ENCODE measurements around the gene TRPC4. TPM values are rescaled to one million over a fixed set of nuclear protein-coding genes. Genes with fewer than 3 reads are reported as not detected.
"Not testable (repeated sequence)": the region's sequence is repeated elsewhere in the genome, so short reads cannot be mapped to it uniquely, and the experiment has no call there.

The TRPC4 gene
- polyA plus RNA-seq, 10 donors, result 0.45 to 1.7 (median 1.1) TPM

DNA sequence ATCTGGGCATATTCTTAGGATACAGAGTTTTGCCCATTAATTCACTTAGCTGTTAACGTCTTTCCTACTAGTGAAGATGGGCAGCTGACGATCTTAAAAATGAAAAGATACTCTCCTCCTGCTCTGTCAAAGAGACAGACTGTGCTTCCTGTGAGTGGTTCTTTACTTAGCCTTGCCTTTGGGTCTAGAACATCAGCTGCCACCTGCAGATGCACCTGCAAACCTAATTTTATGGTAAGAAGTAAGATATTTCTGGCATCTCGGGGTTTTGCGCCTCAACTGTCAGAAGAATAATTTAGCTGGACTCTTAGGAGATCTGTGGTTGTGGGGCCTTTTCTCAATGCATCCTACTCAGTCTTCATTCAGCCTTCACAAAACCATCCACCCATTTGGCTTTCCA is 36.2 kb downstream of the TRPC4 start:
- no peak for DNase-seq

DNA sequence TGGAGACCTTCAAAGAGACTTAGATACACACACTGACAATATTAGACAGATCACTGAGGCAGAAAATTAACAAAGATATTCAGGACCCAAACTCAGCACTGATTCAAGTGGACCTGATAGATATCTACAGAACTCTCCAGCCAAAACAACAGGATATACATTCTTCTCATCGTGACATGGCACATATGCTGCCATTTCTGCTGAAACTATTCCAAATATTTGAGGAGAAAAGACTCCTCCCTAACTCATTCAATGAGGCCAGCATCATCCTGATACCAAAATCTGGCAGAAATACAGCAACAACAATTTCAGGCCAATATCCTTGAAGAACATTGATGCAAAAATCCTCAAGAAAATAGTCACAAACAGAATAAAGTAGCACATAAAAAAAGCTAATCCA is 53.3 kb downstream of the TRPC4 start:
- DNase-seq, result no peak

DNA sequence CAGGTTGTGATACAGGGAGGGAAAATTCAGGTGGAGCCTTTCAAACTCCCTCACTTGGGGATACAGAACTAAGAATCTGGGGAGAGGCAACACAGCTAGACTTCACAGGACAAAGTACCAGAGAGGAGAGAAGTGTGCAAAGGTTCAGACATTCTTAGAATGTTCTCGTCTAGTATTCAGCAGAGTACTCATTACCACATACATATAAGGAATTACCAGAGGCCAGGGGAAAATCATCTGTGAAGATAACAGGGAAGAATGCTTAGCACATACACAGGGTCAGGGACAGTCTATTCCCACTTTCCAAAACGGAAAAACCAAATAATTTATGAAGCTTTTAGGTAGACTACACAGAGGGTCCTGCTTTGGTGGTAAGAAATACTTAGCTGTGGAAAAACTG is 58.1 kb downstream of the TRPC4 start:
- DNase-seq, result no peak

DNA sequence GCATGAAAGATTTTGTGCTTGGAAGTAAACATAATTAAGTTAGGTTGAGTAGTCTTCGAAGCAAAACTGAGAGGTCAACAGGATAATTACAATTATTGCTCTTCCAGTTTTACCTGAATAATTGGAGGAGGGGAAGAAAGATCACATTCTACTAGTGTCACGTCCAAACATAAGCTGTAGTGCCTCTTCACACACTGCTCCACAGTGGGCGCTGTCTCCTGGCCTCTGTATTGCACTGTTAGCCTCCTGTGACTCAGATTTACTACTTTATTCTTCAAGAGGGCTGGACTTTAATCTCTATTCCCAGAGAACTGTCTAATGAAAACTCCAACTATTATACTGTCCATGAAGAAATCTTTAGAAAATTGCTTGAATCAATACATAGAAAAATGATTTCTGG is 62.9 kb downstream of the TRPC4 start:
- DNase-seq, result no peak

DNA sequence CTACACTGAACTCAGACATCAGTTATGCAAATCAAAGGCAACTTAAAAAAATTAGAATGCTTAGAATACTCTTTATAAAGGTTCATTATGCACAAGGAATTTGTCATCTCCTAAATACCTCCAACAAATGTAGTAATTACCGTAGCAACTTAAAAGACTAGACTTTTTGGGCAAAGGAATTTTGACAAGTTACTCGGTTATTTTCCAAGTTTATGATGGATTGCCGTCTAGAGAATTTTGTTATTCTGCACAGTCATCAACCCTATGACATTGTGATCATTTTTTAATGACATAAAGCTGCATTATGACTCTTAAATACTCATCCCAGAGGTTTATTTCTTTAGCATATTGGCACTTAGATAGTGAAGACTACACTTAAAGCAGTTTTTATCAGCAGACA is 71.9 kb downstream of the TRPC4 start:
- DNase-seq, result peak; percentile 3 to 59 (median 4)

DNA sequence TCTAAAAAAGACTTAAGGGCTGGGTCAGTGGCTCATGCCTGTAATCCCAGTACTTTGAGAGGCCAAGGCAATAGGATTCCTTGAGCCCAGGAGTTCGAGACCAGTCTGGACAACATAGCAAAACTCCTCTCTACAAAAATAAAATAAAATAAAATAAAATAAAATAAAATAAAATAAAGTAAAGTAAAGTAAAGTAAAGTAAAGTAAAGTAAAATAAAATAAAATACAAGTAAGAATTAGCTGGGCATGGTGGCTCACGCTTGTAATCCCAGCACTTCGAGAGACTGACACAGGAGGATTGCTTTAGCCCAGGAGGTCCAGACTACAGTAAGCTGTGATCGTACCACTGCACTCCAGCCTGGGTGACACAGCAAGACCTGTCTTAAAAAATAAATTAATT is 72.8 kb downstream of the TRPC4 start:
- DNase-seq, result not testable (repeated sequence)

DNA sequence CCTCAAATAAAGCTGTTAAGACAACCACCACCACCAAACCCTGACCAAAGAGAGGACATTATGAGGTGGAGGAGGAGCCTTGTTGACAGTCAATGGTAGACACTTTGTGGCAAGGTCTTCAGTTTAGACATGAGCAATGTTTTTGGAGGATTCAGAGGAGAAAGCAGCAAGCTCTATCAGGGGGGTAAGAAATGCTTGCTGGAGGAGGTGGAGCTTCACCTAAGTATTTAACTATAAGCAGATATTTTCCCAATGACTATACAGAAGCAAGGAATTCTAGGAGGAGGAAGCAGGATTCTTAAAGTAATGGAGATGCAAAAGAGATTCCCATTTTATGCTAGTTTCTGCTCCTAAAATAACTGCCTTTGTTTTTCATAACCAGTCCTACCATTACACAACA is 74.2 kb downstream of the TRPC4 start:
- DNase-seq, result no peak

DNA sequence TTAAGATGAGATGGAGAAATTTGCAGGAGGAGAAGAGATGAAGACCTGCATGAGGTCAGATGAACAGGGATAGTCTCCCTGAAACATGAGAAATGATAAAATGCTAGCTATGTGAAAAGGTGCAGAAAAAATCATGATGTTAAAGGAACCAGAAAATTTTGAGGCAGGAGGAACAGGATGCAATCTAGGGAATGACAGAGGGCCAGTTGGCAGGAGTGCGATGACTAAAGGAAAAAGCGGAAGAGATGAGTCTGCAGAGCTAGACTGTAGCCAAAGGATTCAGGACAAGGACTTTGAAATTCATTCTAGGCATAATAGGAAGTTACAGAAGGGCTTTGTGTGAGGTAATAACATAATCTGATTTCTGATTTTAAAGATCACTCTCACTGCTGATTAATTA is 77.9 kb downstream of the TRPC4 start:
- DNase-seq, result peak in 2 of 3 donors; percentile 42 to 53

DNA sequence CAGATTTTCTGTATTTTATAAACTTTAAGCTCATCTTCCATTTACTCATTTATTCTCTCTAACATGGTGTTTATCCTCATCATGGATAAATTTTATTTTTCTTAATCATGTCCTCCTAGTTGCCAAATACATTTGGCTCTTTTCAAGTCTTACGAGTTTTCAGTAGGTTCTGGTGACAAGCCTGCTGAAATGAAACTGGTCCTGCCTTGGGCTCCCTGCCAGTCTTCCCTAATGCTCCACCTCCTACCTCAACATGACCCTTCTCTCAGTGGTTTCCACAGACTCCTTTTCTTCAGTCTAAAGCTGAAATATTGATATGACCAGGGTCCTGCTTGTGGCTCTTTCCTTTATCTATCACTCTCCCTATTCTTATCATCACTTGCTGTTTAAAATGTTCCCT is 81.2 kb downstream of the TRPC4 start:
- DNase-seq, result no peak

DNA sequence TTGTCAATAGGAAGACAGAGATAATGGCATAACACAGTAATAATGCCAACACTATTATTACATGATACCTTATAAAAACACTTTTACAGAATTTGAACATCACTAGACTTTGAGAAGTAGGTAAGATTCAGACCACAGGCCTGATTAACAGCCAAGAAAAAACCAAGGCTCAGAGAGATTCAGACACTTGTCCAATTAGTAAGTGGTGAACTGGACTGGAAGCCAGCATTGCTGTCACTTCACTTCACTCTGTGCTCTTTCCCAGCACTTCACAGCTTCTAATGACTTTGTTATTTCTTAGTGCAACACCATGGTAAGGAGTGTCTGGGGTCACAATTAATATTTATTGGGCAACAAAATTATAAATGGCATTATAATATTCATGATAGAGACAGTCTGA is 91.9 kb downstream of the TRPC4 start:
- no peak for DNase-seq

DNA sequence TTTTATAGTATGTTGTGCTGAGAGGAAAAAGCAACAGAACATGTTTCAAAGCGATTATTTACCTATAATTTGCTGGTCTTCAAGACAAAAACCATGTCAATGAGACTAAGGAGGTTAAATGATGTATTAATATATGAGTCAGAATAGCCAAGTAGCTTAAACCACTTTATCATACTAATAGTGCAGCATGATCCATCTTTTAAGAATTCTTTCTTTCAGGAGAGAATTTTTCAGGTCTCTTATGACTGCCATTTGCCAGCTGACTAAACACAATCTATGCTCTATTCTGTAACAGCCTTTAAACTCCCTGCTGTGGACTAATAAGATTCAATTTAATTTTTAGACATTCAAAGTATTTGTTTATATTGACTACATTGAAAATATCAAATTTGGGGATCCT is 93.7 kb downstream of the TRPC4 start:
- DNase-seq, result no peak

DNA sequence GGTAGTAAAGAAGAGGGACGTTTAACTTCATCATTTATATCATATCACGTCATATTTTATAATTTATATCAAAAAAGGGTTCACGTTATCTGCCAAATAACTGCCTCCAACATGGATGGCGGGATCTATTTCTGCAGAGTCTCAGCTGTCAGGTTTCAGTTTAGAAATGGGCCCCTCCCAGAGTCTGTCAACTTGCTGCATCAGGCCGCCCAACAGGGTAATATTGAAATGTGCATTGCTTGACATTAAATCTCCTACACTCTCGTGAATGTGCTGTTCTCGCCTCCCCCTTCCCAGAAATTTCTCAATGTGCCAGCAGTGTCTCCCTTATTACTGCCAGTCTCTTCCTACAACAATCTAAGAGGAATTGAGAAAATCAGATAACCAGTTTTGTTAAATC is 96.9 kb downstream of the TRPC4 start:
- DNase-seq, result no peak

DNA sequence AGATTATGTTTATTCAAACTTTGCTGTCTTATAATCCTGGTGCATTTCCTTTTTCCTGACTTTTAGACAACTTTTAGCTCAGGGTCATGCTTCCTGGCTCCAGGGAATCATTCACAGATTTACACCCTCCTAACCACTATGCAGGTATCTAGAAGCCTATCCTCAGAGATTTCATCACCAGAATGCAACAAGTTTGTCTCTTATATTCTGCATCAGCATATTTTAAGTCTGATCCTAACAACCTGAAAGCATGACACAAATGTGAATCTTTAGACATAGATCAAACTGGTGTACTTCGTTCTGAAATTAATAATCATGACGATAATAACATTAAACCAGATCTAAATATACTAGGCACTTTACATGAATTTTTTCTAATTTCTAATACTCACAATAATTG is 100.0 kb downstream of the TRPC4 start:
- DNase-seq, result no peak

DNA sequence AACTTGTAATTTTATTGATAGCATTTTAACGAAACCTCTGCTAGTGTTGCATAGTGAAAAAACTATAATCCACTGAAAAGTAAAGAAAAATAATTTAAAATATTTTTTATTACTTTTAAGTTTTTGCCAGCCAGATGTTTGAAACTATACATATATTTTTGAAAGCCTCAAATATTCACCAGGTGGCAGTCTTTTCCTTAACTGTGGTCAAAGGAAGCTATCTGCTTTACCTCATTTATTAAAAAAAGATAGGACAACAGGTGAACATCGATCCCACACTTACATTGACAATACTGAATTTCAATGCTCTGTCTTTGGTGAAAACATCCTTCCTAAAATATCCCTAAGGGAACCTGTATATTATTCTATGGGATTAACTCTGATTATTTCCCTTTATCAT is 100.5 kb downstream of the TRPC4 start:
- DNase-seq, result peak in 1 of 3 donors; percentile 4

DNA sequence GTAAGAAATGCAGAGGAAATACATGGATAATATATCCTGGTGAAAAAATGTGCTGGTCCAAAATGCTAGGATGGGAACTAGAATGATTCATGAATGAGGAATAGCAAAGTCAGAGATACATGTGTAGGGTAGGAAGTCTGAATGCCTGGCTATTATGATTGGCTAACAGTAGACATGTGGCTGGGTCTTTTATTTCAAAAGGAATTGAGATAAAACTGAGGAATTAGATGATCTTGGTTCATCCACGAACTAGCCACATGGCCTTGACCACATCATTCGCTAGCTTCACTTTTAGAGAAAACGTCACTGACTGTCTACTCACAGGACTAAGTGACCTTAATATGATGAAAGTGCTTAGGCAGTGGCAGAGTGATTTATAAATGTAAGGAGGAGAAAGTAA is 103.1 kb downstream of the TRPC4 start:
- no peak for DNase-seq

DNA sequence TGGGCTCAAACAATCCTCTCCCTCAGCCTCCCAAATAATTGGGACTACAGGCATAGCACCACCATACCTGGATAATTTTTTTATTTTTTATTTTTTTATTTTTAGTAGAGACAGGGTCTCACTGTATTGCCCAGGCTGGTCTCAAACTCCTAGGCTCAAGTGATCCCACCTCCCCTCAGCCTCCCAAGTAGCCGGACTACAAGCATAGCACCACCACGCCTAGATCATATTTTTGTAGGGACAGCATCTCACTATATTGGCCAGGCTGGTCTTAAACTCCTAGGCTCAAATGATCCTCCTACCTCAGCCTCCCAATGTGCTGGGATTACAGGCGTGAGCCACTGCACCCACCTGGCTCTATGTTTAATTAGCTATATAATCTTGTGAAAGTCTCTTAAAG is 114.2 kb downstream of the TRPC4 start:
- DNase-seq, result no peak

DNA sequence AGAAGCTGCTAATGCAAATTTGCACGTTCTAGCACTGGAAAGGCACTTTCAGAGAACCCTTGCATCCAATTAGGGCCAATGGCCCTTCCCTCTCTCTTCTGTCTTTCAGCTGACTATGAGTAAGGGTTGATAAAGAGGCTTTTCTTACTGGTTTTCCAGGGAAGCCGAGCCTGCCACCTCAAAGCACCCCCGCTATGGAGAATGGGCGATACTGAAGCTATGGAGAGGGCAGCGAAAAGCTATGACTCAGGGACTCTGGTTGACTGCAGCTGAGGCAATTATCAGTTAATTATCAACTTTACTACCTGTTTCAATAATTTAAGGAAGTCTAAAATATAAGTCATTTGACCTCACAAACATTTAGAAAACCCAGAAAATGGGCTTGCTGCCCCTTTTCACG is 115.8 kb downstream of the TRPC4 start:
- no peak for DNase-seq

DNA sequence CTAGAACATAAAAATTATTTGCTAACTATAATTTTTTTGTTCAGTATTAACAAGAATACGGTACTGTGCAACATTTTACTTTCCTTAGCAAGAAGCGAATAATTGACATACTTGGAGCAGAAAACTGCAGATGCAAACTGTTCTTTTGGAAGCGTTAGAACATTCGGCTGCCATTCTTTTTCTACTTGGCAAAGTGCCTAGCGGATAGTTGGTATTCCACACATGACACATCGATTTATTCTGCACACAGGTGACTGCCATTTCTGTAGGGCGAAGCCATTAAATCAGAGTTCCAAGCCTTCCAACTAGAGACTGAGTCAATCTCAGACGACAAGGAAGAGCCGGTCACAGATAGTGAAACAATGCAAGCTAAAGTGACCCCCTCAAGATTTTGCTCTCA is 117.4 kb downstream of the TRPC4 start:
- DNase-seq, result peak in 2 of 3 donors; percentile 2 to 26

DNA sequence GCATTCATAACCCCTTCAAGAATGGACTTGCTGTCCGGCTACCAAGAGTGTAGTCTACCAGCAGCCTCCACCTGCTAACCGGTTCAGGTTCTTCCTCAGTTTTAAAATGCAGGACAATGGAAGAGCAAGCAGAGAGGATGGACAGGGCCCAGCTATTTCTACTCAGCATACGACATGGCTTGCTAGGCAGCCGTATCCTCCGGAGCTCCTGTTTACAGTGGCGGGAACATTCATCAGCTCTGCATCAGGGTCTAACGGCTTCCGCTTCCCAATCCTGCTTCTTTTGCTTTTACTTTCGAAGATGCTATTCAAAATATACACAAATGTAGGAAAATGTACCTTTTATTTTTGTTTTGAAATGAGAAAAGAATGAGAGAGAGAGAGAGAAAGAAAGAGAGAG is 118.5 kb downstream of the TRPC4 start:
- no peak for DNase-seq

DNA sequence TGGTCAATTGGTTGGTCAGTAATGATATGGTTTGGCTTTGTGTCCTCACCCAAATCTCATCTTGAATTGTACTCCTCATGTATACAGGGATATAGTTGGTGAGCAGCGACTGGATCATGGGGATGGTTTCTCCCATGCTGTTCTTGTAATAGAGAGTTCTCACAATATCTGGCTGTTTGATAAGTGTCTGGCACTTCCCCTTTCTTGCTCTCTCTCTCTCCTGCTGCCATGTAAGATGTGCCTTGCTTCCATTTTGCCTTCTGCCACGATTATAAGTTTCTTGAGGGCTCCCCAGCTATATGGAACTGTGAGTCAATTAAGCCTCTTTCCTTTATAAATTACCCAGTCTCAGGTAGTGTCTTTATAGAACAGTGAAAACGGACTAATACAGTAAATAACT is 120.7 kb downstream of the TRPC4 start:
- no peak for DNase-seq

DNA sequence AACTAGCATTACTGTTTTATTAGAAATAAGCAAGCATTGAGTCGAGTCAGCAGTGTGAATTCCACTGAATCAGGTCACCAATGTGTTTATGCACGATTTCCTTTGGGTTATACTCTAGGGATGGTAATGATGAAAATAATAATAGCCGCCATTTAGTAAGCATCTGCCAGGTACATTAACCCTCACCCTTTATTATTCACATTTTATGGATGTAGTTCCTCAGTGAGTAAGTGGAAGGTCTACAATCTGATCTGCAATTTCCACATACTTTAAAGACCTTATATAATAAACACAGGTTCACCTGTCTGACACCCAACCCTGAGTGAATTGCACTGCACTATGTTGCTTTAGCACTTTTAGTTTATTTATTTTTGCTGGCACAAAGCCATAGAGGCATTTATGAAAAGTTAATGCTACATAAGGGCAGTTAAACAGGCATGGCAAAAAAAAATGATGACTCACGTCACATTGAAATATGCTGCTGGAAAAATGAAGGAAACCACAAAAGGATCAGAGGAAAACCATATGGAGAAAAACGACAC is 122.4 kb downstream of the TRPC4 start:
- peak in 1 of 3 donors; percentile 68 for DNase-seq

DNA sequence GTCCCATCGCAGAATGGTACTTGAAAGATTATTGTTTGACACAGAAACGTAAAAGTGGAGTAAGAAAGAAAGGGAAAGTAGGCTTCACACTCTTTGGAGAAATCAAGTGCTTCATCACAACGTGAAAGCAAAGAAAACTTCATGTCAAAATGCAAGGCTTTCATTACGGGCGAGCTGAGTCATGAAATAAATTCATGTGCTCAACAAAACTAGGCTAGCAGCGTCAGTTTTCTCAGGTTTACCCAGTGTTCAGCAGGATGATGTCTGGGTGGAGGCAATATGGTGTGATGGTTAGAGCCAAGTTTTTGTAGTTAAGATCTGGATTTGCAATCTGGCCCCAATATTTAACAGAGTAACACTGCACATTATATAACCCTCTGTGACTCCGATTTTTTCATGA is 128.0 kb downstream of the TRPC4 start:
- no peak for DNase-seq

DNA sequence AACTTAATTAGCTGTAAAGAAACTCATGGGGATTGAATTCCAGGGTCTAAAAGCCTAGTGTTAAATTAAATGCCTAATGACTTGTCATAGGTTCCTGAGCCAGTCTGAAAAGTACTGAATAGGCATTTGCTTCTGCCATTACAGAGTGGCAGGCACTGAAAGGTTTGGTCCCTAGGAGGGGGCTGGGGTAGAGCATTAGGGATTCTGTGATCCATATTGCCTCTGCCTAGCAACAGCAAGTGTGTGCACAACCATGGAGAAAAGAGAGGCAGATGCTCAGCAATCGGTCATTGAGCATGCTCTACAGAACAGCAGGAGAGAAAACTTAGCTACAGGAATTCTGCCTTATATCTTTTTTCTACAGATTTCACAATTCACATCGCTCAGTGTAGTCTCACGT is 133.5 kb downstream of the TRPC4 start:
- DNase-seq, result no peak

DNA sequence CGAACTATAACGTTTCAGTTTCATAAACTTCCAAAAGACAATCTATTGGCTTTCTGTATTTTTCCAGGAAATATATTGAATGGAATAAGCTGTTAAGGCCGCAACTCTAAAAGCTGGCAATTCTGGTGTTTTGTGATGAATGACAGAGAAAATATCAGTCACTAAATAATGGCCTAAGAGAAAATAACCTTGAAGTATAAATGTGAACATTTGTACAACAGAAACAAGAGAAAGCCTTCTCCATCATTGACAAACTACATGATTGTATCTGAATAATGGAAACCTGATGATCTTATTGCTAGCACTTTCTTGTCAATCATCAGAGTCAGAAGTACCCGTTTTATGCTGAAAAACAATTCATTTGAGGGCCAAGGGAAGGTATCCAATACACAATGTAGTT is 134.3 kb downstream of the TRPC4 start:
- DNase-seq, result no peak

DNA sequence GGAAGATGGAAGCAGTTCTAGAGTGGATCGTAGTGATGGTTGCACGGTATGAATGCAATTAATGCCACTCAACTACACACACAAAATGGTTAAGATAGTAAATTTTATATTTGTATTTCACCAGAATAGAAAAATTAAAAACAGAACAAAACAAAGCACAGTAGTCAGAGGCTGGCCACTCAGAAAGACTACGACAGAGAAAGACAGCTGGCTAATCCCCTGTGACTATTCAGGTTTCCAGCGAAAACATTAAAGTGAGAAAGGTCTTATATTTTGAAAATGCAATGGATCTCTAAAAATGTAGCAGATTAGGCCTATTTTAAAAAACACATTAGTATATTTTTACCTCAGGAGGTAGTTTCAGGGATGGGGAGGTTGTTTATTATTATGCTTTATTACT is 139.7 kb downstream of the TRPC4 start:
- DNase-seq, result peak in 1 of 3 donors; percentile 25
